GM19099 (cell line): ENCODE measurements around the gene MYO5A.

ENCODE experiments used
- POLR2A ChIP-seq: IDR thresholded peaks from 3 replicates; pipeline ENCODE4 v1.6.1; 2011; ENCODE audit warnings: low read depth; ENCODE audit not compliant: insufficient read length; ENCODE audit errors: extremely low read depth

MYO5A gene

DNA sequence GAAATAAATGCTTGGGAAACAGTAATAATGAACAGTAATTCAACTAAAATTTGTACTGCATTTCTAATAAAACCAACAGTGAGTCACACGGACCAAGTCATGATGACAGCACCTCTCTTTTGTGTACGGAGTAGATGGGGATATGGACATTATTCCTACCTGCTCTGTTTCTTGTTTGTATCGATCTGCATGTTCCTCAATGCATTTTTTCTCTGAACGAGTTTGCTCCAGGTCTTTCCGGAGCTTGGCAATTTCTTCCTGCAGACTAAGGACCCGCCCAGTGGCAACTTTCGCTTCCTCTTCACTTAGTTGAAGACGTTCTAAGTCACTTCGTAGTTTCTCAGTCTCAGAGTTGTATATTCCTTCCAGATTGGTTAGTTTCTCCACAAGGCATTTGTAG, 158.7 kb downstream of the MYO5A start:
- no peak for TF ChIP-seq POLR2A

DNA sequence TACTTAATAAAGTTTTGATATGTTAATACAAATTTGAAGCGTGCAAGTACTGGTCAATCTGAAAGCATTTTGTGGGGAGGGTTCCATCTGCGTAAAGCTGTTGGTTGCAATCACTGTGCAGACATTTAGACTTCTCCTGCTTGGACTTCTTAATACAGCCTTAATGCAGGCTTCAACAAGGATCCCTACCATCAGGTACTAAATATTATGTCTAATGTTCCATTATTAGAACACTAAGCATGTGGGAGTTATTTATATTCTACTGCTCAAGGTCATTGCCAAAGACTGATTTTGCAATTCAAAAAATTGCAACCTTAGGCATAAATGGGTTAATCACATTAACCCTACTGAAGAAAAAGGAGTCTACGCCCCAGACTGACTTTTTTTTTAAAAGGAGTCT, 159.2 kb downstream of the MYO5A start:
- no peak for TF ChIP-seq POLR2A

DNA sequence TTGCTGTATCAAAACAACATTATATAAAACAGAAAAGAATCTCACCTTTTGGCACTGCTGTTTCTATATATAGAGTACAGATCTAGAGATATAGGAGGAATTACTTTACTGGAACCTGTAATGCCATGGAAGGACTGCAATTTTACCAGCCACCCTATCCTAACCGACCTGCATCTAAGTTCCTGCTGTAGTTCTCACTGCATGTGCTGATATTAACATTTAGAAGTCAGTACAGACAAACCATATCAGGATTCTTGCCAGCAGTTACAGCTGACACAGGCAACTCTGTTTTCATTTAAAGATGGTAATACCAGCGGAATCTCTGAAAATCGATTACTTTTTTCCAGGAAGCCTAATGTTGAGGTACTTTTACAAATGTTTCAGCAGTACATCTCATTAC, 159.7 kb downstream of the MYO5A start:
- TF ChIP-seq POLR2A = no peak

DNA sequence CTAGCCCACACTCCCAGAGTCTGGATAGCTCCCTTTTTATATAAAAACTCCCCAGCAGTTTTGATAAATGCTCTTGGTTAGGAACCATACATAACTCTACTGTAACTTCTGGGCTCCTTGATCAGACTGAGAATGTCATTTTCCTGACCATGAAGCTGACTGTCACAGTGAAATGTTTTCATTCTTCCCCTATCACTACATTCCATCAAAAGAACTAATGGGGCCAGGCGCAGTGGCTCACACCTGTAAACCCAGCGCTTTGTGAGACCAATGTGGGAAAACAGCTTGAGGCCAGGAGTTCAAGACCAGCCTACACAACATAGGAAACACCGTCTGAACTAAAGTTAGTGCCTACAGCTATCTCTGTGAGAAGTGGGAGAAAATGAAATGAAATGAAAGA, 160.3 kb downstream of the MYO5A start:
- no peak for TF ChIP-seq POLR2A

DNA sequence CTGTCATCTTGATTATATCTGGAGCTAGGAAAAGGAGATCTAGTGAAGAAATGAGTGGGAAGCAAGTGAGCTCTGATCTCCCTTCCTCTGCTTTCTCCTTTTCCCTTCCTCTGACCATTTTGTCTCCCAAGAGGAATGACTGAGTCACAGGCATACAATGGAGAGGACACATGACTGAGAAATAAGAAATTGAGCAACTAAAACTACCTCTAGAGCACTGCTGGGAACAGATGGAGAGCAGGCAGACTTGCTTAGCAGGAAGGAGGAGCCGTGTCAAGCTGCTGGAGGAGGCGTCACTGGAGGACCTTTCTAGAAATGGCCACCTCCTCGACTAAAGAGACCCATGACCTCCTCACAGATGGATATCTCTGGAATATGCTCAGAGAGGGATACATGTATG, 166.2 kb downstream of the MYO5A start:
- no peak for TF ChIP-seq POLR2A

DNA sequence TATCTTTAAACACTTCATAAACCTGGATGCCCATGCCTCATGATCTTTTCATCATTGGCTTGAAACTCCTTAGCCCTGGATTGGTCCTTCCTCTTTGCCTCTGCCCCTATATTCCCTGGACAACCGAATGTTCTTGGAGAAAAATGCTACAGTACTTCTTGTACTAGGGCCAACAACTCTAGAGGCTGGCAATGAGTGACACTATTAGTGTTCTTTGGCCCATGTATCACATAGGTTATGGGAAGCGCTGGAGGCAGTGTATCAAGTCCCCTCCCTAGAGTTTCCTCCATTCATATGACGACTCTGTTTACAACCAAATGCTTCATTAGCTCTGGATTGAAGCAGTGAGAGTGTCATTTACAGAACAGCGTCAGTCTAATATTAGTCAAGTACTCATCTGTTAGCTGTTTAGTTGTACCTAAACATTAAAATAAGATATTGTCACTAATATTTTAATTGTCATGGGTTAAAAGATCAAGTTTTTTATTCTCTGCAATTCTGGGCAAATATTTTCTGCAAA, 166.6 kb downstream of the MYO5A start:
- TF ChIP-seq POLR2A = no peak

DNA sequence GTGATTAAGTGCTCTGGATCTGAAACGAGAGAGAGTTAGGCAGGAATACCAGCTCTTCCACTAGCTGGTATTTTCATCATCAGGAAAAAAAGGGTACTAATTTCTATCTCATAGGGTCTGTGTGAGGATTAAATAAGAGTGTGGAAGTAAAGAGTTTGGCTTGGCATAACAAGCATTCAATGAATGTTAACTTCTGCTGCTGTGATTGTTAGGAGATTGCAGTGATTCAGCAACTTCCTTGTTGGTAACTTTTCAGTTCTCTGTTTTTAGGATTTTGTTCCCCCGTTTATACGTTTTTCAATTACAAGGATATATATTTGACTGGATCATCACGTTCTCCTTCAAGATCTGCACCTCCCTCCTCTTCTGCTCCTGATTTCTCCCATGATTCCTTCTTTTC, 167.2 kb downstream of the MYO5A start:
- TF ChIP-seq POLR2A = no peak

DNA sequence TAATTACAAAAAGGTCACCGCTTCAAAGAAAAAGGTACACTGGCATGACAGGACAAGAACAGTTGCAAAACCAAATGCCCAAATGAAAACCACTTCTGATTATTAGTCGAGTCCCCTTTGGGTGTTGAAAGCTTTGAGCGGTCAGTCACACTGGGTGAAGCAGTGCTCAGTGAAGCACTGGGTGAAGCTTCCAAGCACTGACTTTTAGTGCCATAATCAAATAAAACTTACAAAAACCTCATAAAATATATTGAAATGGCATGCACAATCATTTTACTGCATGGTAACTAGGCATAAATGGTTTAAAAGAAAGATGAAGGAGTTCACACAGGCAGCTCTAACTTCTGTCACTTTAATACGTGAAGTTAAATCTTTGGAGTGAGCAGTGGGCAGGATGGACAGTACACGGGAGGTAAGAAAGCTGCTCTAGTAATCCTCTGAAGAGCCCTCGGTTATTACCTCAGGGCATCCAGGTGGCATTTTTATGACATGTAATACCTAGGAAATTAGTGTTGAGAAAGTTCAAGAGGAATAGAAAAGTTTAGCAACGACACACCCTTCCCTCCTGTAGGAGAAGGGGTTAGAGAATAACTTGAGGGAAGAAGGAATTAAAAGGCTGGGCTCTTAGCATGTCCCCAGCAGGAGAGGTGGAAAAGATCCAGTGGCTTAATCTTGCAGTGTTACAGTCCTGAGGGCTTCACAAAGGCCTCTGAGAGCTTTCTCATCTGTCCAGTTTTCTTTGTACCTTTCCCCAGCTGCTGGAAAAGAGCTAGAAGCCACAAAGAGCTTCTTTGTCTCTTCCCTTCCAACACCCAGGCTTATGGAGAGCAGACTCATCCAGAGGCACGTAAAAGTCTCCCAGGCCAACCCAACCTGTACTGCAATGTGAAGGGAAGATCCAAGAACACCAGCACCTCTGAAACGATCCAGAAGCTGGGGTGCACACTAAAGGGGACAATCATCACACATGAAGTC, 168.2 kb downstream of the MYO5A start:
- TF ChIP-seq POLR2A = no peak

DNA sequence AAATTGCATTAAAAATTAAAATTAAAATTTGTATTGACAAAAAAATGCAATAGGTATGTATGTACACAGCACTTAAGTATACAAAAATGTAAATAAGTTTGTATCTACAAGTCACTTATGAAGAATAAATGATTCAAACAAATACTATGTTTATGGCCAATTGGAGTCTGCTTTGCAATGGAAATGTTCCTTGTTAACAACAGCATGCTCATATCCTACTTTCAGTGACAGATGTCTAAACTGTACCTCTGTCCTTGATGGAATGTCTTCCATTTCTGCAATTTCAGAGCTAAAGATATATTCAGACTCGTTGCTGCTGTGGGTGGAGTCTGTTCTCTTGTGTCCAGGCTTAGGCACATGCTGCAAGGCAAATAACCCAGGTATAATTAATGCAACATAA, 169.0 kb downstream of the MYO5A start:
- no peak for TF ChIP-seq POLR2A

DNA sequence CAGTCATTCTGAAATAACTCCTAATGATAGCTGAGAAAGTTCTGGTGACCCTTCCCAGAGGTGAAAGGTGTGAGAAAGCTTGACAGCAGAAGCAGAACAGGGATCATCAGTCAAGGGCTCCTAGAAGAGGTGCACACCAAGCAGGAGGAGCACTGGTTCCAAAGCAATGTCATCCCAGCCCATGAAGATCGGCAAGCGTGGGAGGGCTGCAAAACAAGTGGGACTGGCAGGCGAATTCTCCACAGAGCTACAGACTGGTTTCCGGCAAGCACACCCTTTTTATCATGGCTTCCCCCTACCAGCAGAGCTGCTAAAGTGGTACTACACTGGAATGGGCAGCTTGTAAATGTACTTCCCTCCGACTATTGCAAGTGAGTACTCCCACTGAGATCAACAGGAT, 170.7 kb downstream of the MYO5A start:
- no peak for TF ChIP-seq POLR2A

DNA sequence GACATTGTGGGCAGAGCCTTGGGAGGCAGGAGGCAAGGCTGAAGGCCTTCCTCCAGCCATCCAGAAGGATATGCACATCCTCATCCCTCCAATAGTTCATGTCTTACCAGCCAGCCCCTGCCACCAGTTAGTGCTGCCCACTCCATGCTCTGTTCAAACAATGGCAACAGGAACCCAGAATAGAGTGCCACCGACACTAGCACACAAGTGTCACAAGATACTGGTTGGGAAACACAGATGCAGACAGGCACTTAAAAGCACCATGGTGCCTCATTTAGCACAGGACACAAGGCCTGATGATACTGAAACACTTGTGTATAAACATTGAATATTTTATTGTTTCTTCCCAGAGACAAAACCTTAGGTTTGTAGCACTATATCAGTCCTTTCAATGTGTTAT, 176.6 kb downstream of the MYO5A start:
- TF ChIP-seq POLR2A = no peak

DNA sequence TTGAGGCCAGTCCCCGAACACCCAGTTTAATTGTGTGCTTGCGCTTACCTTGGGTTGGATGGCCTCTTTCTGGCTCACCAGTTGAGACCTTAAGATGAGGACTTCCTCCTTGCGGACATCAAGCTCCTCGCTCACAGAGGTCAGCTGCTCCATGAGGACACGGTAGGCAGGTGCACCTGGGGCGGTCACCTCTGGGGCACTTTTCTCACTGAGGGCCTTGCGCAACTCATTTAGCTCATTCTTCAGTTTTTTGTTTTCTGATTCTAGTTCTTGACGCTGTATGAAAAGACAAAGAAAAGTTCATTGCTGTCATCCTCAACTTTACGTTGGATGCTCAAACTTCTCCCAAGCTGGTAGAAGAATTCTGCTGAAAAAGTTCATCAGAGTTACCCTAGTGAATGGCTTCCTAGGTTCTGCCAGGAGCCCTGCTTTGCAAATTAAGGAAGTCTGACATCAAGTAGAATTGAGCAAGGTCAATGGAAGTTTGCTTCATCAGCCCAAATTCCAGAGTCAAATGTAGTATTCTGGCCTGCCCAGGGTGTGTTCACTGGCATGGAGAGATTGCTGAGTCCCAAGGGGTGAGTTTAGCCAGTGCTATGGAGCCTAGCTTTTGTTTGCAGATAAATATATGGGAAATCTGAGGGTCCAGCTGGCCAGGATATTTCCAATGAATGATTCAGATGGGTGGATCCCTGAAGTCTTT, 177.3 kb downstream of the MYO5A start:
- no peak for TF ChIP-seq POLR2A

DNA sequence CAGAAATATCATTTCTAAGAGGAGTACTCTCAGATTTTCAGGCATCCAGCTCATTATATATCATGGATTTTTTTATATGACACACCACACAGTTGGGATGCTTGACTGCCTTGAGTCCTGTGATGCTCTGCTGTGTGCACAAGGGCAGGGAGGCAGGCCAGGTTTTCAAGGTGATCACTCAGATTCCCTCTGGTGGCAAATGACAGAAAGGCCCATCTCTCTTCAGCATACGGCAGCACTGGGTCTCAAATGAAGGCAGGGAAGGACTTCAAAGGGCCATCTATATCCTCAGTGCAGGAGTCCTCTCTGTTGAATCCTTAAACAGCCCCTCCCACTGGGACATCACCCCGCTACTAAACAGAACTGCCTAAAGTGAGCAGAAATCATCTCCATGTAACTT, 178.3 kb downstream of the MYO5A start:
- TF ChIP-seq POLR2A = no peak

DNA sequence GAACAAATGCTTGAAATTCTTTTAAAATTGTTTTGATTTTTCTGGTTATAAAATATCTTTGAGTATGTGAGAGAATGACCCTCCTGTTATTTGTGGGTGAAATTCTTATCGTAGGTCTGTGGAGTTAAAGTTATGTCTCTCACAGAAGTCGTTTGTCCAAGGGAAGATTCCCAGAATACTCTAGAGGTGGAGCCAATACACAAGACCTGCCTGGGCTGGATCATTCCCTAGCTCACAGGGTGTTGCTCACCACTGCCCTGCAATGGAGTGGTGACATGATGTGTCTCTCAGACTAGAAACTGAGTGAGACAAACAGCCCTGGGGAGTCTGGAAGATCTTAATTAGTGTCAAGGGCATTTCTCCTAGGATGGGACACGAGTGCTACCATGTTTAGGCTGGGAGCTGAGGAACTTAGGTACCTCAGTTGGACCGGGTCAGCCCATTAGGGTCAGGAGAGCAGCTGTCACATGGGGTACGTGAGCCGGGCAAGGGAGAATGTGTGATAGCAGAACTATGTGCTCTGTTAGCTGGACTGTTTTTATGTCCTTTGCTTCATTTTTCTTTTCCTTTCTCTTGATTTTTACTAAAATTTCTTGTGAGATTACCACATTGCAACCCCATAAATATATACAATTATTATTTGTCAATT, 179.5 kb downstream of the MYO5A start:
- no peak for TF ChIP-seq POLR2A

DNA sequence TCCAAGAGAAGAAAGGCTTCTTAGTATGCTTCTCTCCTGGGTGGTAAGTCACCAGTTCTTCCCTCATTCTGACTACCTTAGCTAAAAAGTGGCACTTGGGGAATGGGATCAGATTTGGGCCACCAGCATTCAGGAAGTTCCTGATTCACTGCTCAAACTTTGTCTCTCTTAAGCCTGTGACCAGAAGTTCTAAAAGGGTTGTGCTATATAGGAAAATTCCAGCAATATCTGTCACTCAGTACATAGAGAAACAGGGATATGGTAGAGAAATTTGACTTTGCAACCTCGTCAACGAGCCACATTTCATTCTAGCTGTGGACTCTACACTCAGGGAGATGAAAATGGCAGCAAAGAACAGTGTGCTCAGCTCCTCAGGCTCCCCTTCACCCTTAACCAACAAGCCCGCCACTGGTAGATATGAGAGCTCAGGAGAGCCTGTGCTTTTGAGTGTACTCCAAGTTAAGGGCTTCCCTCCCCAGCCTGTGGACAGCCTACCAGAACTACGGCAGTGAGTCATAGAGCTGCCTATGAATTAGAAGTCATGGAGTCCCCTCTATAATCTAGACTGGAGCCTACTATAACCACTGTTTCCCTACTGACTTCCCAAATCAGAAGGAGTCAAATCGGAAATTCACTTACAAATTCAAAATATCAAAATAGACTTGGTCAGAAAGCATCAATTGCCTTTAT, 180.5 kb downstream of the MYO5A start:
- TF ChIP-seq POLR2A = no peak
